HEK293 (cell line): ENCODE data around the gene ABCA12.

Experiments
- ATF2 ChIP-seq: fragments of 450-650 bp; formaldehyde crosslinking; IDR thresholded peaks from 2 replicates; pipeline ENCODE4 v1.5.1; 2016; ENCODE audit warnings: missing biosample characterization, missing genetic modification characterization, low read depth
- YY1 ChIP-seq: fragments of 450-650 bp; formaldehyde crosslinking; IDR thresholded peaks from 2 replicates; pipeline ENCODE4 v1.5.1; 2018; ENCODE audit warnings: missing biosample characterization, missing genetic modification characterization
- ZBTB44 ChIP-seq: fragments of 450-650 bp; IDR thresholded peaks from 2 replicates; pipeline ENCODE4 v1.5.1; 2018; ENCODE audit warnings: missing biosample characterization, mild to moderate bottlenecking, missing genetic modification characterization
- ZEB2 ChIP-seq: fragments of 450-650 bp; formaldehyde crosslinking; IDR thresholded peaks from 2 replicates; pipeline ENCODE4 v1.5.1; 2016; ENCODE audit warnings: missing biosample characterization, missing genetic modification characterization
- ZNF174 ChIP-seq: fragments of 450-650 bp; formaldehyde crosslinking; IDR thresholded peaks from 2 replicates; pipeline ENCODE4 v1.5.0; 2017; ENCODE audit warnings: missing biosample characterization, mild to moderate bottlenecking, missing genetic modification characterization
- ZNF2 ChIP-seq: fragments of 450-650 bp; formaldehyde crosslinking; IDR thresholded peaks from 2 replicates; pipeline ENCODE4 v1.5.1; 2016; ENCODE audit warnings: missing biosample characterization, missing genetic modification characterization
- ZNF223 ChIP-seq: fragments of 450-650 bp; formaldehyde crosslinking; IDR thresholded peaks from 2 replicates; pipeline ENCODE4 v1.5.1; 2016; ENCODE audit warnings: missing biosample characterization, missing genetic modification characterization
- ZNF561 ChIP-seq: fragments of 450-650 bp; IDR thresholded peaks from 2 replicates; pipeline ENCODE4 v1.5.1; 2018; ENCODE audit warnings: missing biosample characterization, missing genetic modification characterization, borderline replicate concordance
- ZNF670 ChIP-seq: fragments of 450-650 bp; formaldehyde crosslinking; IDR thresholded peaks from 2 replicates; pipeline ENCODE4 v1.5.1; 2016; ENCODE audit warnings: missing biosample characterization, missing genetic modification characterization, low read depth
- TF ChIP-seq, protein P1 (sequence below): fragments of 450-650 bp; formaldehyde crosslinking; IDR thresholded peaks from 2 replicates; pipeline ENCODE4 v1.5.1; 2016; ENCODE audit warnings: missing biosample characterization, missing genetic modification characterization
- TF ChIP-seq, protein P2 (sequence below): fragments of 450-650 bp; formaldehyde crosslinking; IDR thresholded peaks from 2 replicates; pipeline ENCODE4 v1.5.1; 2016; ENCODE audit warnings: missing biosample characterization, missing genetic modification characterization

GRCh38 chr2:215110918-215111317, 27.5 kb downstream of the ABCA12 start:
- TF ChIP-seq, protein P1, sequence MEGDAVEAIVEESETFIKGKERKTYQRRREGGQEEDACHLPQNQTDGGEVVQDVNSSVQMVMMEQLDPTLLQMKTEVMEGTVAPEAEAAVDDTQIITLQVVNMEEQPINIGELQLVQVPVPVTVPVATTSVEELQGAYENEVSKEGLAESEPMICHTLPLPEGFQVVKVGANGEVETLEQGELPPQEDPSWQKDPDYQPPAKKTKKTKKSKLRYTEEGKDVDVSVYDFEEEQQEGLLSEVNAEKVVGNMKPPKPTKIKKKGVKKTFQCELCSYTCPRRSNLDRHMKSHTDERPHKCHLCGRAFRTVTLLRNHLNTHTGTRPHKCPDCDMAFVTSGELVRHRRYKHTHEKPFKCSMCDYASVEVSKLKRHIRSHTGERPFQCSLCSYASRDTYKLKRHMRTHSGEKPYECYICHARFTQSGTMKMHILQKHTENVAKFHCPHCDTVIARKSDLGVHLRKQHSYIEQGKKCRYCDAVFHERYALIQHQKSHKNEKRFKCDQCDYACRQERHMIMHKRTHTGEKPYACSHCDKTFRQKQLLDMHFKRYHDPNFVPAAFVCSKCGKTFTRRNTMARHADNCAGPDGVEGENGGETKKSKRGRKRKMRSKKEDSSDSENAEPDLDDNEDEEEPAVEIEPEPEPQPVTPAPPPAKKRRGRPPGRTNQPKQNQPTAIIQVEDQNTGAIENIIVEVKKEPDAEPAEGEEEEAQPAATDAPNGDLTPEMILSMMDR (tag by site-specific recombination) = no peak
- TF ChIP-seq ZNF174 (tag by site-specific recombination) (no peak), ZEB2 (no peak), ATF2 (tag by site-specific recombination) (no peak), ZNF223 (tag by site-specific recombination) (no peak), ZBTB44 (tag by site-specific recombination) (no peak), ZNF670 (tag by site-specific recombination) (no peak), ZNF2 (tag by site-specific recombination) (no peak), ZNF561 (tag by site-specific recombination) (no peak), YY1 (no peak)
- TF ChIP-seq, protein P2, sequence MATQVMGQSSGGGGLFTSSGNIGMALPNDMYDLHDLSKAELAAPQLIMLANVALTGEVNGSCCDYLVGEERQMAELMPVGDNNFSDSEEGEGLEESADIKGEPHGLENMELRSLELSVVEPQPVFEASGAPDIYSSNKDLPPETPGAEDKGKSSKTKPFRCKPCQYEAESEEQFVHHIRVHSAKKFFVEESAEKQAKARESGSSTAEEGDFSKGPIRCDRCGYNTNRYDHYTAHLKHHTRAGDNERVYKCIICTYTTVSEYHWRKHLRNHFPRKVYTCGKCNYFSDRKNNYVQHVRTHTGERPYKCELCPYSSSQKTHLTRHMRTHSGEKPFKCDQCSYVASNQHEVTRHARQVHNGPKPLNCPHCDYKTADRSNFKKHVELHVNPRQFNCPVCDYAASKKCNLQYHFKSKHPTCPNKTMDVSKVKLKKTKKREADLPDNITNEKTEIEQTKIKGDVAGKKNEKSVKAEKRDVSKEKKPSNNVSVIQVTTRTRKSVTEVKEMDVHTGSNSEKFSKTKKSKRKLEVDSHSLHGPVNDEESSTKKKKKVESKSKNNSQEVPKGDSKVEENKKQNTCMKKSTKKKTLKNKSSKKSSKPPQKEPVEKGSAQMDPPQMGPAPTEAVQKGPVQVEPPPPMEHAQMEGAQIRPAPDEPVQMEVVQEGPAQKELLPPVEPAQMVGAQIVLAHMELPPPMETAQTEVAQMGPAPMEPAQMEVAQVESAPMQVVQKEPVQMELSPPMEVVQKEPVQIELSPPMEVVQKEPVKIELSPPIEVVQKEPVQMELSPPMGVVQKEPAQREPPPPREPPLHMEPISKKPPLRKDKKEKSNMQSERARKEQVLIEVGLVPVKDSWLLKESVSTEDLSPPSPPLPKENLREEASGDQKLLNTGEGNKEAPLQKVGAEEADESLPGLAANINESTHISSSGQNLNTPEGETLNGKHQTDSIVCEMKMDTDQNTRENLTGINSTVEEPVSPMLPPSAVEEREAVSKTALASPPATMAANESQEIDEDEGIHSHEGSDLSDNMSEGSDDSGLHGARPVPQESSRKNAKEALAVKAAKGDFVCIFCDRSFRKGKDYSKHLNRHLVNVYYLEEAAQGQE (tag by site-specific recombination) = no peak
